Fibroblast of lung (primary cell): ENCODE measurements around the gene FSD1. TPM values are rescaled to one million over a fixed set of nuclear protein-coding genes. Genes with fewer than 3 reads are reported as not detected.

ENCODE experiments used
- DNase-seq, 2 donors: peaks; one replicate each; pipeline versions ENCODE4 v3.0.0 to v3.0.0-alpha.2; 2010; ENCODE audit warnings: low read depth in 2 of 2
- H2AFZ ChIP-seq: 2 replicates; pipeline ENCODE4 v1.5.1; 2012; ENCODE audit warnings: low read length, control low read depth, inconsistent platforms
- H3K27ac ChIP-seq: 2 replicates; pipeline ENCODE4 v1.5.1; 2011; ENCODE audit warnings: low read length, control low read depth; ENCODE audit not compliant: insufficient read depth
- H3K27me3 ChIP-seq: 2 replicates; pipeline ENCODE4 v1.5.1; 2011; ENCODE audit warnings: mild to moderate bottlenecking, low read length; ENCODE audit not compliant: control insufficient read depth, insufficient read depth
- H3K36me3 ChIP-seq: 2 replicates; pipeline ENCODE4 v1.5.1; 2011; ENCODE audit warnings: low read length; ENCODE audit not compliant: control insufficient read depth, insufficient read depth
- H3K4me1 ChIP-seq: 2 replicates; pipeline ENCODE4 v1.5.1; 2011; ENCODE audit warnings: low read length; ENCODE audit not compliant: control insufficient read depth, insufficient read depth; ENCODE audit errors: extremely low read depth
- H3K4me2 ChIP-seq: 2 replicates; pipeline ENCODE4 v1.5.1; 2011; ENCODE audit warnings: low read length, control low read depth; ENCODE audit not compliant: insufficient read depth; ENCODE audit errors: extremely low read depth
- H3K4me3 ChIP-seq, 4 experiments: fragments of 200-600 bp in 1 of 4; sonication (generic) in 1 of 4; replicated peaks in 1 of 4; 2 replicates each; pipeline ENCODE4 v1.5.1; 2011 to 2016; ENCODE audit warnings: low read length in 4 of 4, low read depth in 3 of 4, mild to moderate bottlenecking in 3 of 4, control low read depth in 2 of 4, inconsistent platforms in 1 of 4, mixed read lengths in 1 of 4; ENCODE audit not compliant: insufficient read depth in 1 of 4; ENCODE audit errors: control extremely low read depth in 1 of 4
- H3K79me2 ChIP-seq: 2 replicates; pipeline ENCODE4 v1.5.1; 2012; ENCODE audit warnings: mild to moderate bottlenecking, low read length, inconsistent platforms; ENCODE audit not compliant: control insufficient read depth, insufficient read depth
- H3K9ac ChIP-seq: 2 replicates; pipeline ENCODE4 v1.5.1; 2011; ENCODE audit warnings: mild to moderate bottlenecking, low read length, control low read depth; ENCODE audit not compliant: insufficient read depth
- H3K9me3 ChIP-seq: 2 replicates; pipeline ENCODE4 v1.5.1; 2012; ENCODE audit warnings: low read depth, low read length; ENCODE audit not compliant: control insufficient read depth, insufficient read depth
- H4K20me1 ChIP-seq: 2 replicates; pipeline ENCODE4 v1.5.1; 2011; ENCODE audit warnings: low read length; ENCODE audit not compliant: control insufficient read depth, insufficient read depth; ENCODE audit errors: extremely low read depth
- CTCF ChIP-seq, 2 donors: IDR thresholded peaks in 1 of 2; conservative IDR thresholded peaks in 1 of 2; 1 replicate in 1 of 2; 2 replicates in 1 of 2; pipeline ENCODE4 v1.5.1; 2011 to 2012; ENCODE audit warnings: low read length in 2 of 2, control low read depth in 1 of 2, inconsistent platforms in 1 of 2, low read depth in 1 of 2, mild to moderate bottlenecking in 1 of 2
- EZH2 ChIP-seq: IDR thresholded peaks from 2 replicates; pipeline ENCODE4 v1.5.1; 2012; ENCODE audit warnings: low read length, control low read depth, mild to moderate bottlenecking; ENCODE audit errors: missing control alignments
- polyA minus RNA-seq: library from RNA; depleted of rRNA, polyadenylated mRNA; stranded (reverse); fragments of >200 nt; gene quantifications from 2 replicates; pipeline ENCODE4 v1.2.3, GENCODE V29; 2011; ENCODE audit warnings: low replicate concordance
- polyA plus RNA-seq, 2 donors: library from polyadenylated mRNA; depleted of rRNA in 1 of 2; stranded (reverse) in 1 of 2; unstranded in 1 of 2; fragments of >200 nt; gene quantifications; 2 replicates each; pipeline ENCODE4 v1.2.1, GENCODE V29; 2011 to 2012; ENCODE audit warnings: missing spikeins in 1 of 2
- total RNA-seq: library from RNA; depleted of rRNA; stranded (reverse); fragments of >200 nt; gene quantifications from 2 replicates; pipeline ENCODE4 v1.2.1, GENCODE V29; 2014

FSD1 gene
- 8.7 and 10.1 TPM in 2 replicates for total RNA-seq
- polyA plus RNA-seq = 4.6 and 7.1 TPM in 2 replicates
- polyA plus RNA-seq (2012) = 6.1 and 10.1 TPM in 2 replicates
- polyA minus RNA-seq = 8.3 and 13.4 TPM in 2 replicates

GRCh38 chr19:4304538-4305256 is at the start of gene FSD1:
TSS of gene FSD1 (plus strand) at chr19:4304598. CDS start at chr19:4304747, 149 bp downstream.
- Histone ChIP-seq H3K4me2 (peak within 1 kb of the TSS; percentile 32), H3K36me3 (no peaks in the 10 kb centered on the region), H3K4me1 (no peaks in the 10 kb centered on the region), H2AFZ (no peak within 1 kb of the TSS), H3K27ac (no peak within 1 kb of the TSS), H3K79me2 (no peaks in the 10 kb centered on the region), H3K27me3 (no peaks in the 10 kb centered on the region), H3K4me3 (peak within 1 kb of the TSS in 2 of 4 experiments; percentile 6 to 47), H3K9me3 (no peaks in the 10 kb centered on the region), H4K20me1 (no peaks in the 10 kb centered on the region), H3K9ac (no peak within 1 kb of the TSS)
- peak; percentile 37 to 42 for DNase-seq
- TF ChIP-seq CTCF (conservative IDR thresholded peaks at IDR 0.05 in 1 of 2, IDR thresholded peaks at IDR 0.05 in 1 of 2; ENCODE audit: low read depth in 1 of 2, low read length in 2 of 2) (no peak), EZH2 (no peak)

- TF ChIP-seq CTCF (conservative IDR thresholded peaks at IDR 0.05 in 1 of 2, IDR thresholded peaks at IDR 0.05 in 1 of 2; ENCODE audit: low read depth in 1 of 2, low read length in 2 of 2) (no peak), EZH2 (no peak)
- no peak overlapping the region for H2AFZ ChIP-seq
- no peaks in the 10 kb centered on the region for H3K27me3 ChIP-seq
- no peak overlapping the region for H3K4me2 ChIP-seq
- no peak overlapping the region for H3K27ac ChIP-seq
- H3K4me1 ChIP-seq = no peaks in the 10 kb centered on the region
- H3K36me3 ChIP-seq = peaks cover 20% of the 10 kb centered on the region
- no peak overlapping the region for H3K4me3 ChIP-seq
- no peak for DNase-seq
- no peak overlapping the region for H3K9ac ChIP-seq
- H3K79me2 ChIP-seq = no peaks in the 10 kb centered on the region
- H4K20me1 ChIP-seq = no peaks in the 10 kb centered on the region
- H3K9me3 ChIP-seq = no peaks in the 10 kb centered on the region
Observed at GRCh38 chr19:4256563-4256962, 47.8 kb upstream of the FSD1 start.

- H3K9me3 ChIP-seq = no peaks in the 10 kb centered on the region
- H3K4me2 ChIP-seq = no peak overlapping the region
- DNase-seq = no peak
- no peaks in the 10 kb centered on the region for H3K27me3 ChIP-seq
- no peaks in the 10 kb centered on the region for H3K4me1 ChIP-seq
- H2AFZ ChIP-seq = no peak overlapping the region
- H3K9ac ChIP-seq = no peak overlapping the region
- no peaks in the 10 kb centered on the region for H4K20me1 ChIP-seq
- H3K36me3 ChIP-seq = peaks cover 20% of the 10 kb centered on the region
- TF ChIP-seq CTCF (conservative IDR thresholded peaks at IDR 0.05 in 1 of 2, IDR thresholded peaks at IDR 0.05 in 1 of 2; ENCODE audit: low read depth in 1 of 2, low read length in 2 of 2) (no peak), EZH2 (no peak)
- H3K4me3 ChIP-seq = no peak overlapping the region
- H3K27ac ChIP-seq = no peak overlapping the region
- H3K79me2 ChIP-seq = no peaks in the 10 kb centered on the region
Observed at GRCh38 chr19:4257025-4257424, 47.4 kb upstream of the FSD1 start.
